ENCODE measurements around the gene CCL17.
"Not testable (repeated sequence)": the region's sequence is repeated elsewhere in the genome, so short reads cannot be mapped to it uniquely, and the experiment has no call there.

The CCL17 gene

GRCh38 chr16:57403965-57404817 lies at the start of gene CCL17:
Gene CCL17 (plus strand): TSS chr16:57404767. CDS start chr16:57413933, 9,166 bp downstream.
- DNase-seq: peak; percentile 27 to 50 (median 37)

- DNase-seq: no peak
Observed at GRCh38 chr16:57355898-57356414, 48.6 kb upstream of the CCL17 start.

GRCh38 chr16:57356547-57356946 lies 48.0 kb upstream of the CCL17 start:
- DNase-seq: no peak

GRCh38 chr16:57357330-57358085 lies 47.1 kb upstream of the CCL17 start:
- peak; percentile 79 to 84 (median 80) for DNase-seq

- peak; percentile 27 to 54 (median 39) for DNase-seq
Observed at GRCh38 chr16:57358086-57358420, 46.5 kb upstream of the CCL17 start.

GRCh38 chr16:57358527-57359095 lies 46.0 kb upstream of the CCL17 start, which contains the start of gene CCL22:
Gene CCL22 (plus strand): TSS chr16:57358783. CDS start chr16:57358817, 34 bp downstream.
- DNase-seq: peak; percentile 86 to 87 (median 86)

- DNase-seq: no peak
Observed at GRCh38 chr16:57360321-57360935, 44.1 kb upstream of the CCL17 start.

GRCh38 chr16:57361404-57361803 lies 43.2 kb upstream of the CCL17 start:
- DNase-seq: no peak

GRCh38 chr16:57364143-57364542 lies 40.4 kb upstream of the CCL17 start:
- no peak for DNase-seq

GRCh38 chr16:57366544-57367040 lies 38.0 kb upstream of the CCL17 start:
- DNase-seq: peak; percentile 31 to 66 (median 48)

- peak in 2 of 3 donors; percentile 30 to 46 for DNase-seq
Observed at GRCh38 chr16:57367116-57367752, 37.3 kb upstream of the CCL17 start.

- no peak for DNase-seq
Observed at GRCh38 chr16:57371494-57372371, 32.8 kb upstream of the CCL17 start.

GRCh38 chr16:57372372-57373116 lies 32.0 kb upstream of the CCL17 start, which contains the start of gene CX3CL1:
Gene CX3CL1 (plus strand): TSS chr16:57372490. CDS start chr16:57372569, 79 bp downstream.
- no peak for DNase-seq

GRCh38 chr16:57373117-57373947 lies 31.2 kb upstream of the CCL17 start:
- no peak for DNase-seq

- no peak for DNase-seq
Observed at GRCh38 chr16:57374067-57374534, 30.5 kb upstream of the CCL17 start.

GRCh38 chr16:57374925-57375465 lies 29.6 kb upstream of the CCL17 start:
- not testable (repeated sequence) for DNase-seq

GRCh38 chr16:57376313-57376818 lies 28.2 kb upstream of the CCL17 start:
- no peak for DNase-seq

- DNase-seq: peak; percentile 46 to 65 (median 58)
Observed at GRCh38 chr16:57377080-57377841, 27.3 kb upstream of the CCL17 start.
